Activated naive CD8-positive, alpha-beta T cell treated with anti-CD3 and anti-CD28 coated beads, Interleukin-2, amount 10 ng/mL, durations not matched to agents 7 days and 5 days (primary cell): Measurements from ENCODE around the gene CRB2. TPM values are rescaled to one million over a fixed set of nuclear protein-coding genes. Genes with fewer than 3 reads are reported as not detected.

Source experiments
- ATAC-seq: fragments of 150-1000 bp; cut with Tn5 transposase; one replicate; pipeline ENCODE4 v1.10.0; 2021; ENCODE audit warnings: low read depth, moderate library complexity
- POLR2A ChIA-PET: fragments of 350-600 bp; sonication (Branson Sonifier 250); formaldehyde crosslinking; loops from one replicate; lab custom pipeline; 2021; ENCODE audit warnings: antibody characterized with exemption; lab: Charles Lee
- DNase-seq: peaks from one replicate; pipeline ENCODE4 v3.0.0; 2021
- H3K27ac Mint-ChIP-seq: one replicate; pipeline ENCODE4 v1.8.0; 2022; ENCODE audit warnings: mild to moderate bottlenecking, mixed read lengths
- H3K27me3 Mint-ChIP-seq: one replicate; pipeline ENCODE4 v1.8.0; 2022; ENCODE audit warnings: mild to moderate bottlenecking, moderate library complexity, mixed read lengths
- H3K36me3 Mint-ChIP-seq: one replicate; pipeline ENCODE4 v1.8.0; 2021; ENCODE audit warnings: mild to moderate bottlenecking, mixed read lengths
- H3K4me1 Mint-ChIP-seq: one replicate; pipeline ENCODE4 v1.8.0; 2021; ENCODE audit warnings: mixed read lengths
- H3K4me3 Mint-ChIP-seq: one replicate; pipeline ENCODE4 v1.8.0; 2022; ENCODE audit warnings: mild to moderate bottlenecking, moderate library complexity, mixed read lengths
- H3K9me3 Mint-ChIP-seq: one replicate; pipeline ENCODE4 v1.8.0; 2021; ENCODE audit warnings: mixed read lengths
- total RNA-seq, 2 experiments: library from RNA; stranded (reverse); gene quantifications; one replicate each; pipeline ENCODE4 v1.2.3, GENCODE V29; 2021

Gene CRB2
- total RNA-seq, 2 experiments from 2014 or later: not detected

DNA sequence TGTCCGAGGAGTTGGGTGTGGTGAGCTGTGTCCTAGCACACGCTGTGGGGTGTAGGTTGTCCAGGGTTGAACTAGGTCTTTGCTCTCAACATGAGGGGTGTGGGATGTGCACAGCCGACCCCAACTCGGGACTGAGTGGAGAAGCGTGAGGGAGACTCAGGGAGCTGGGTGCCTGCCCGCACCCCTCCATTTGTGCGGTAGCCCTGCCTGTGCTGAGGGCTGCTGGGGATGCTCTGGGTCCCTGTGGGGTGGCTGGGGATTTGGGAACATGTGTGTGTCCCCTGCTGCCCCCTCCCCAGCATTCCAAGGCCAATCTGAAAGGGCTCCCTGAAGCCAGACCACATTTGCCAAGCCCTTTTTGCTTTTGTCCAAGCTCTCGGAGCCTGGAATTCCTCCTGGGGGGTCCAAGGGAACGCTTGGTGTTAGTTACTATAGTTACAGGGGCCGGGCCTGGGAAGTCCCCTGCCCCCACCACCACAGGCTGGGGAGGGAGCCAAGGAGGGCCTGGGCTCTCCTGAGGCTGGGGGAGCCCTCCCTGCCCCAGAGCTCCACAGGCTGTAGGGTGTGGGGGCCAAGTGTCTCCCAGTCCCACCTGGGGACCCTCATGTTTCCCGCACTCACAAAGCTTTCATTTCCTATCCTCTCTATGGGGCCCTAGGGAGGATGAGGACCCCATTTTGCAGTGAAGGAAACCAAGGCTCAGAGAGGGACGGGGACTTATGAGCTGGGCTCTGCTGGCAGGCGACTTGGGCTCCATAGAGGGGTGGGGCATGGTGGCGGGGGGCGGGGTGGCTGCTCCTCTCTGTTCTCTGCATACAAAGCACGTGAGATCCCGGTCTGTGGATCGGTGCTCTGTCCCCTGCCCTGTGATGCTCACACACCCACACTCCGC lies 1.1 kb downstream of the CRB2 start:
- peaks cover 9% of the 10 kb centered on the region for H3K27me3 Mint-ChIP-seq
- no peak for DNase-seq
- ATAC-seq: no peak
- H3K4me1 Mint-ChIP-seq: peaks cover 24% of the 10 kb centered on the region
- no peaks in the 10 kb centered on the region for H3K9me3 Mint-ChIP-seq
- POLR2A ChIA-PET: no interaction called here
- H3K27ac Mint-ChIP-seq: no peak overlapping the region
- no peak overlapping the region for H3K4me3 Mint-ChIP-seq
- H3K36me3 Mint-ChIP-seq: no peaks in the 10 kb centered on the region

DNA sequence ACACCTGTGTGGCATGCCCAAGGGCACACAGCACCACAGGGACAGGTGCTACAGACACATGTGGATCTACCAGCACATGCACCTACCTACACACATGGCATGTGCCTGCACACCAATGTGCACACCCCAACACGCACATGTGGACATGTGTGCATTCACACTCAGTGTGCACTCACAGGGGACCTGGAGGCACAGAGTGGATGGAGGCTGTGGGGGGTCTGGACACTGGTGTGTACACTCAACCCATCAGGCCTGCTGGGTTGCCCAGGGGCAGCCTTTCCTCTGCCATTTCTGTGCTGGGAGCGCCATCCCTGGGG lies 1.7 kb downstream of the CRB2 start:
- no peak overlapping the region for H3K4me3 Mint-ChIP-seq
- H3K36me3 Mint-ChIP-seq: no peaks in the 10 kb centered on the region
- H3K27ac Mint-ChIP-seq: no peak overlapping the region
- no peaks in the 10 kb centered on the region for H3K9me3 Mint-ChIP-seq
- H3K27me3 Mint-ChIP-seq: peaks cover 4% of the 10 kb centered on the region
- ATAC-seq (no peak), DNase-seq (no peak)
- peaks cover 21% of the 10 kb centered on the region for H3K4me1 Mint-ChIP-seq
- POLR2A ChIA-PET: no interaction called here

DNA sequence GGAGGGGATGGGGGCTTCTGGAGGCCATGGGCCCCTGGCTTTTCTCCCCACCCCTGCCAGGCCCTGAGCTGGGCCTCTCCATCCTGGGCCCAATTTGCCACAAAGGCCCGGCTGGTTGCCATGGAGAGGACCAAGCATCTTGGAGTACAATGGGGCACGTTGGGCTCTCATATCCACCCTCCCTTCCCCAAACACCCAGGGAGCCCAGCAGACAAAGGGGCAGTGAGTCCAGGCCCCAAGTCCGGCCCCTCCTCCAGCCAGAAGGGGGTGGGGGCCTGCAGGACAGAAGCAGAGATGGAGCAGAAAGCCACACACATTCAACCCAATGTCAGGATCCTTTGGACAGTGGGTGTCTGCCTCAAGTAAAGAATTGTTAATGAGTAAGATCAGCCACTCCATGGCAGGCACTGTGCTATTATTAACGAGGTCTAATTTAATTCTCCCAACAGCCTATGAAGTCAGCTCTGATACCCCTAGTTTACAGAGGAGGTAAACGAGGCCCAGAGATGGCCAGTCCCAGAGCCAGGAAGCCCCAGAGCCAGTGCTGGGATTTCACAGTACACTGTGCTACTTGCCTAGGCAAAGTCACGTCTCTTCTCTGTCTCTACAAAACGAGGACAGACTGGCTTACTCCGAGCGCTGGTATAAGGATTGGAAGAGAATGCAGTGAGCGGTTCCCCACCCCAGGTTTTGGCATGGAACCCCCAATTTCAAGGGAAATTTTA lies 2.3 kb downstream of the CRB2 start:
- Mint-ChIP-seq H3K27me3 (peaks cover 2% of the 10 kb centered on the region), H3K4me1 (peaks cover 21% of the 10 kb centered on the region), H3K4me3 (no peak overlapping the region), H3K27ac (no peak overlapping the region), H3K36me3 (no peaks in the 10 kb centered on the region), H3K9me3 (no peaks in the 10 kb centered on the region)
- POLR2A ChIA-PET: no interaction called here
- DNase-seq (no peak), ATAC-seq (no peak)

DNA sequence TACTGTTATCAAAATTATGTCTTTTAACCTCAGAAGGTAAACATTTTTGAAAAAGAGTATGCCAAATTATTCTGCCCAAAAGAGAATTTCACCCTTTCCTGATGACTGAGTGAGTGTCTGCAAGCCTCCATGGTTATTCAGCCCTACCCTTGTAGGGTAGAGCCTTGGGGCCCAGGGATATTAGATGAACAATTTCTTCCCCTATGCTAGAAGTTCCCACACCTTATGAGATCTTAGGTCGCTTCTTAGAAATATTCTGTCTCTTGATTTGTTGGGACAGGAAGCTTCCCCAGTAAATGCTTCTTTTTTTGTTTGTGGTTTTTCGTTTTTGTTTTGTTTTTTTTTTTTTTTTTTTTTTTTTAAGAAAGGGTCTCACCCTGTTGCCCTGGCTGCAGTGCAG lies 3.1 kb downstream of the CRB2 start:
- POLR2A ChIA-PET: interaction anchor here (0.7 kb wide), 1 partner anchor 419 kb away, joined by 3 read pairs; no protein-coding TSS in a partner anchor
- no peak for DNase-seq
- no peaks in the 10 kb centered on the region for H3K9me3 Mint-ChIP-seq
- H3K27ac Mint-ChIP-seq: no peak overlapping the region
- no peaks in the 10 kb centered on the region for H3K36me3 Mint-ChIP-seq
- no peak overlapping the region for H3K4me3 Mint-ChIP-seq
- ATAC-seq: no peak
- H3K4me1 Mint-ChIP-seq: peaks cover 19% of the 10 kb centered on the region
- H3K27me3 Mint-ChIP-seq: peaks cover 2% of the 10 kb centered on the region

DNA sequence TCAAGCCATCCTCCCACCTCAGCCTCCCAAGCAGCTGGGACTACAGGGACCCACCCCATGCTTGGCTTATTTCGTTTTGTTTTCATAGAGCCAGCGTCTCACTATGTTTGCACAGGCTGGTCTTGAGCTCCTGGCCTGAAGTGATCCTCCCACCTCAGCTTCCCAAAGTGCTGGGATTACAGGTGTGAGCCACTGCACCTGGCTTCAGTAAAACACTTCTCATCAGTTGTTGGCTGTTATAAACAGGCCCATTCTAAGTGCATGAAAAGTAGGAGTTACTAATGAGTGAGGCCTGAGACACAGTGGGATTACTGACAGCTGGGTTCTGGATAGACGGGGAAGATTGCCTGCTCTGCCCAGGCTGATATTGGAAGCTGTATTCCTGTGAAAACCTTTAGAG lies 3.5 kb downstream of the CRB2 start:
- peaks cover 17% of the 10 kb centered on the region for H3K4me1 Mint-ChIP-seq
- POLR2A ChIA-PET: interaction anchor here (0.7 kb wide), 1 partner anchor 419 kb away, joined by 3 read pairs; no protein-coding TSS in a partner anchor
- H3K4me3 Mint-ChIP-seq: no peak overlapping the region
- H3K36me3 Mint-ChIP-seq: no peaks in the 10 kb centered on the region
- no peaks in the 10 kb centered on the region for H3K9me3 Mint-ChIP-seq
- H3K27me3 Mint-ChIP-seq: peaks cover 2% of the 10 kb centered on the region
- H3K27ac Mint-ChIP-seq: no peak overlapping the region
- ATAC-seq (no peak), DNase-seq (no peak)

DNA sequence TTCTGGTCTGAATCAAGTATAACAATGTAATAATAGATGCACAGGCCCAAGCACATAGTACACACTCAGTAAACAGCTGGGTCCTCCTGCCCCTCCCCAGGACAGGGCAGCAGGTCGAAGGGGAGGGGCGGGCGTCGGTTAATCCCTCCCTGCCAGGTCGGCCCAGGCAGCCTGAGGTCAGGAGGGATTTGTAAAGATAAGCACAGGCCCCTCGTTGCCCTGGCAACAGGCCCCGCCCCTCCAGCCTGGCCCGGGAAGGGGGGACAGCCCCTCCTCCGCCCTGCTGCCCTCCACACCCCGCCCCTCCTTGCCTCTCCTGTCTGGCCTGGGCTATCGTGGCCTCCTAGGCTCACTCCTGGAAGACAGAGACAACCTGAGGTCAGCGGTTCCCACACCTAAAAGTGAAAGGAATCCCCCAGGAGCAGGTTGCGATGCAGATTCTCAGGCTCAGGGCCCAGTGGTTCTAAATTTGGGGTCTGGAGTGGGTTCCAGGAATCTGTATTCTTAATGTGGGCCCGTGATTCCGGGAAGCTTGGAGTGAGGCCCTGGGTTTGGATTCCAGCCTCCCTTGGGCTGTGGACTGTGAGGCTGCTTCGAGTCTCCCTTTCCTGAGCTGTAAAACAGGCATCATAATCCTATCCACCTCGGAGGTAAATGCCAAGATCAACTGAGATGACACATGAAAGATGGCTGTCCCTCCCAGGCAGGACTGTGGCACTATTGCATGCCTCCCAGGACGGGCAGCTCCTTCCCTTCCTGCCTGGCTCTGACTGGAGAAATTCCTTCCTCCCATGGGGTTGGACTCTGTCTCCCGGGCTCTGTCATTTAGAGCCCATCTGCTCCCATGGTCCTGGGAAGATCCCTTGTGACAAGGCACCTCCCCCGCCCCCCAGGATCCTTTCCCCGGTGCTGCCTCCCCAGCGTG lies 4.4 kb downstream of the CRB2 start:
- H3K27ac Mint-ChIP-seq: no peak overlapping the region
- H3K4me1 Mint-ChIP-seq: peaks cover 17% of the 10 kb centered on the region
- H3K4me3 Mint-ChIP-seq: no peak overlapping the region
- peaks cover 4% of the 10 kb centered on the region for H3K27me3 Mint-ChIP-seq
- ATAC-seq (peak; percentile 30), DNase-seq (peak; percentile 58)
- H3K9me3 Mint-ChIP-seq: no peaks in the 10 kb centered on the region
- POLR2A ChIA-PET: no interaction called here
- no peaks in the 10 kb centered on the region for H3K36me3 Mint-ChIP-seq

DNA sequence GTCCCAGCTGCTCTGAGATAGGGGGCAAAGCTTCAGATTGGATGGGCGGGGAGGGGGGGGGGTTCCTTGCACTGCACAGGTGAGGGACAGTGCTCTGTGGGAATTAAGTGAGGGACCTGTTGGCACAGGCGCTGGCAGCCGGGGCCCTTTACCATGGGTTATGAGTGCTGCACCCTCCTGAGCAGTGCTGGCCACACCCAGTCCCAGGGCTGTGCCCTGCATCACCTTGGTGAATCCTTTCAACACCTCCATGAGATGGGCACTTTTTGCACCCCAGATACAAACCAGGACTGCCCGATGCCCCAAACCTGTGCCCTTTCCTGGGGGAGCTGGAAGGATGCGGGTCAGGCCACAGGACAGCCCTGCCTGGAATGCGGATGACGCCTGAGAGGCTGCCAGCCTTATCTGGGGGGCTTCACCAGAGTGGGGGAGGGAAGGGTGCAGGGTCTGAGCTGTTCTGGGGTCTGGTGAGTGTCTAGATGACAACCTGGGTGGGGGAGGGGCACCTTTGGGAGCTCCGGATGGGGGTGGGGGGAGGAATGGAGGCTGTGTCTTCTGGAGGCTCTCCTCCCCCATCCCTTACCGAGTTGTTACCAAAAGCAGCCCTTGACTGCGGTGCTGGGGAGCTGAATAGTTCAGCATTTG lies 5.2 kb downstream of the CRB2 start:
- Mint-ChIP-seq H3K27me3 (peaks cover 4% of the 10 kb centered on the region), H3K27ac (no peak overlapping the region), H3K4me3 (no peak overlapping the region), H3K4me1 (peaks cover 17% of the 10 kb centered on the region), H3K9me3 (no peaks in the 10 kb centered on the region), H3K36me3 (no peaks in the 10 kb centered on the region)
- DNase-seq: no peak
- no peak for ATAC-seq
- POLR2A ChIA-PET: no interaction called here

DNA sequence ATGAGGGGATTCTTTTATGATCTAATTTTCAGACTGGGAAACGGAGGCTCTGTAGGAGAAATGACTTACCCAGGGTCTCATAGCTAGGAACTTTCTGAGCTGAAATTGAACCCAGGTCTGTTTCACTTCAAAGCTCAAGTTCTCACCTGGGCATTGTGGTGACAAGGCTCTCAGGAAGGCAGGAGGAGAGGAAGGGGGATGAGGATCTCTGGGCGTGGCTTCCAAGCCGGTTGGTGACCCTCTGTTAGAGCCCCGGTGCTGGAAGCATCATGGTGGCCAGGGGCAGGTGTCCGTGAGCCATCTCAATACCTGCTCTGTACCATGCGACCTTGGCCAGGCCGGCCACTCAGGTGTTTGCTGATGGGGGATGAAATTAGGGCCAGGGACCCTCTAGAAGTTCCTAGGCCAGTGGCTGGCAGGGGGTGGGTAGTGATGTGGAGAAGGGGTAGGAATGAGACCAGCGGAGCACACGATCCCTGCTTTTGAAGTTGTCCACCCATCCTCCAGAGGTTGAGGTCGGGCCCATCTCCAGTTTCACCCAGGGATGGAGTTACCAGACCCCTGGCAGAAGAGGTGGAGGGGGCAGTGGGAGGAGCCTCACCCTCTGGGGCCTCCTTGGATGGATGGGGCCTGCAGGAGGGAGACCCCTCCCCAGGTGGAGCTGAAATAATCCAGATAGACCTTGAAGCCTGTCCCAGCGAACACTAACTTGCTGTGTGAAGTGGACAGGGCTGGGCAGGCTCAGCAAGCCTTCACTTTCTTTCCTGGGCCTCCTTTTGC lies 5.9 kb downstream of the CRB2 start:
- peaks cover 4% of the 10 kb centered on the region for H3K27me3 Mint-ChIP-seq
- no peak overlapping the region for H3K27ac Mint-ChIP-seq
- H3K4me3 Mint-ChIP-seq: no peak overlapping the region
- no peaks in the 10 kb centered on the region for H3K9me3 Mint-ChIP-seq
- peaks cover 17% of the 10 kb centered on the region for H3K4me1 Mint-ChIP-seq
- POLR2A ChIA-PET: no interaction called here
- ATAC-seq: no peak
- H3K36me3 Mint-ChIP-seq: no peaks in the 10 kb centered on the region
- no peak for DNase-seq

DNA sequence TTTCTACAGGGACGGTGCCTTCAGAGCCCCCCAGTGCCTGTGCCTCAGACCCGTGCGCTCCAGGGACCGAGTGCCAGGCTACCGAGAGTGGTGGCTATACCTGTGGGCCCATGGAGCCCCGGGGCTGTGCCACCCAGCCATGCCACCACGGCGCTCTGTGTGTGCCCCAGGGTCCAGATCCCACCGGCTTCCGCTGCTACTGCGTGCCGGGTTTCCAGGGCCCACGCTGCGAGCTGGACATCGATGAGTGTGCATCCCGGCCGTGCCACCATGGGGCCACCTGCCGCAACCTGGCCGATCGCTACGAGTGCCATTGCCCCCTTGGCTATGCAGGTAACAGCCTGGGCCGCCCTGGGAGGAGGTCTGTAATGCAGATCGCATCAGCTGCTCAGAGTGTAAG lies 6.9 kb downstream of the CRB2 start:
- H3K9me3 Mint-ChIP-seq: no peaks in the 10 kb centered on the region
- peaks cover 17% of the 10 kb centered on the region for H3K4me1 Mint-ChIP-seq
- no peaks in the 10 kb centered on the region for H3K36me3 Mint-ChIP-seq
- H3K4me3 Mint-ChIP-seq: no peak overlapping the region
- H3K27ac Mint-ChIP-seq: no peak overlapping the region
- no peak for ATAC-seq
- peaks cover 4% of the 10 kb centered on the region for H3K27me3 Mint-ChIP-seq
- POLR2A ChIA-PET: no interaction called here
- DNase-seq: no peak

DNA sequence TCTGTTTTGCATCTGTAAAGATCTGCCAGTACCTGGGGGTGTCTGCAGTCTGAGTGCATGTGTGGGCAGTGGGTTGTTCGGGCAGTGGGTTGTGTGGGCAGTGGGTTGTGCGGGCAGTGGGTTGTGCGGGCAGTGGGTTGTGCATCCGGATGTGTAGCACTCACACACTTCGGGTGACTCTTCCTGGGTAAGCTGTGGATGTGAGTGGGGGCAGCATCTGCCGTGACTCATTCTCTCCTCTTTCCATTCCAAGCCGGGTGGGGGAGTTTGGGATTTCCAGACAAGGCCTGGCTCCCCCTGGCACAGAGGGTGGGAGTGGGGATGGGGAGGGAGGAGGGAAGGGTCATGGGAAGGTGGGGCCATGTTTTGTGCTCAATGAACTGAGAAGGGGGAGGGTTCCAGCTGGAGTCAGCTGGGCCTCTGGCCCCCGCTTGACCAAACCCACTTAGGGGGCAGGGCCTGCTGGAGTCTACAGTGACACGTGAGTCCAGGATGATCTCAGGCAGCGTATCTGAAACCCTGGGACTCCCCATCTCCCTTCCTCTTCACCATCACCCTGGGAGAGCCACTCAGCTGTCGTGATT lies 8.3 kb downstream of the CRB2 start:
- no peaks in the 10 kb centered on the region for H3K9me3 Mint-ChIP-seq
- peaks cover 7% of the 10 kb centered on the region for H3K4me1 Mint-ChIP-seq
- DNase-seq: no peak
- no peak overlapping the region for H3K27ac Mint-ChIP-seq
- POLR2A ChIA-PET: no interaction called here
- no peaks in the 10 kb centered on the region for H3K36me3 Mint-ChIP-seq
- peaks cover 6% of the 10 kb centered on the region for H3K27me3 Mint-ChIP-seq
- no peak overlapping the region for H3K4me3 Mint-ChIP-seq
- ATAC-seq: no peak

DNA sequence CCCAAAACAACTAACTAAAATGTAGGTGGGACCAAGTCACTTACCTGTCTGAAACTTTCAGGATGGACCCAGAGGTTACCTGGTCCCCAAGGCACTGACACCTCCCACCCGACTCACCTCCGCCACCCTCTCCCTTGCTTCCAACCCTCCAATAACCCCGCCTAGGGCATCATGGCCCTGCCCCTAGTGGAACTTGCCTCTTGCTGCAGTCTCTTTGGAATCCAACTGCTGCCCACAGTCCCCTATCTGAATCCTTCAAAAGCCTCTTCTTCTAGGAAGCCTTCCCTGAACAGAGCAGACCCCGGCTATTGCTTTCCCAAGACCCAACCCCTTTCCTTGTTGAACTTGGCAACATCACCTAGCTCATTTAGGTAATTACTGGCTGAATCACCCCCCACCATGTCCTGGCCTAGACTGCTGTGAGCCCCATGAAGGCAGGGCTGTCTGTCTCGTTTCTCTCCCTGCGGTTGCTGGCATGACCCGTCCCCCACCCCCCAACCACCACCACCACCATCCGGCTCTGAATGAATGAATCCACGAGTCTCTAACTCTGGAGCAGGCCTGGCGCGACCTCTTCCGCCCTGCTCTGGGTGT lies 9.4 kb downstream of the CRB2 start:
- Mint-ChIP-seq H3K27ac (no peak overlapping the region), H3K27me3 (peaks cover 6% of the 10 kb centered on the region), H3K9me3 (no peaks in the 10 kb centered on the region), H3K4me3 (no peak overlapping the region), H3K36me3 (no peaks in the 10 kb centered on the region), H3K4me1 (no peaks in the 10 kb centered on the region)
- no peak for DNase-seq
- POLR2A ChIA-PET: no interaction called here
- no peak for ATAC-seq
